HepG2 (cell line): ENCODE results near the gene IL6R. TPM values are rescaled to one million over a fixed set of nuclear protein-coding genes. Genes with fewer than 3 reads are reported as not detected.
A peak's percentile ranks its signal among the peaks of the same experiment; 100 is the strongest.

Experiments used
- HES4 ChIP-seq: sonication (generic); formaldehyde crosslinking; IDR thresholded peaks from 2 replicates; pipeline ENCODE4 v1.9.0; 2021; ENCODE audit warnings: mild to moderate bottlenecking, missing genetic modification reagents, borderline replicate concordance
- HOXD1 ChIP-seq: sonication (generic); formaldehyde crosslinking; IDR thresholded peaks from 2 replicates; pipeline ENCODE4 v1.5.0; 2020; ENCODE audit warnings: missing genetic modification reagents
- KAT2B ChIP-seq: fragments of 150-350 bp; IDR thresholded peaks from 2 replicates; pipeline ENCODE4 v1.6.1; 2014; ENCODE audit warnings: low read depth, low read length, borderline replicate concordance
- MTA1 ChIP-seq: sonication (generic); formaldehyde crosslinking; IDR thresholded peaks from 2 replicates; pipeline ENCODE4 v1.4.0; 2020; ENCODE audit warnings: missing genetic modification reagents, mild to moderate bottlenecking, borderline replicate concordance
- TRAFD1 ChIP-seq: sonication (generic); formaldehyde crosslinking; IDR thresholded peaks from 2 replicates; pipeline ENCODE4 v1.5.1; 2020; ENCODE audit warnings: missing genetic modification reagents, mild to moderate bottlenecking, borderline replicate concordance
- XBP1 ChIP-seq: sonication (generic); formaldehyde crosslinking; IDR thresholded peaks from 2 replicates; pipeline ENCODE4 v1.5.0; 2020; ENCODE audit warnings: missing genetic modification reagents
- ZBTB40 ChIP-seq, 2 experiments: fragments of 450-650 bp in 1 of 2; sonication (generic) in 1 of 2; formaldehyde crosslinking in 1 of 2; IDR thresholded peaks; 2 replicates each; pipeline versions ENCODE4 v1.6.1 to v1.8.0; 2016 to 2022; ENCODE audit warnings: antibody characterized with exemption in 1 of 2, mild to moderate bottlenecking in 1 of 2, missing genetic modification reagents in 1 of 2
- ZFP82 ChIP-seq: sonication (generic); formaldehyde crosslinking; IDR thresholded peaks from 2 replicates; pipeline ENCODE4 v1.5.1; 2020; ENCODE audit warnings: mild to moderate bottlenecking, missing genetic modification reagents, borderline replicate concordance
- ZNF512 ChIP-seq: sonication (generic); formaldehyde crosslinking; IDR thresholded peaks from 2 replicates; pipeline ENCODE4 v1.4.0; 2020; ENCODE audit warnings: mild to moderate bottlenecking, missing genetic modification reagents
- ZNF563 ChIP-seq: sonication (generic); formaldehyde crosslinking; IDR thresholded peaks from 2 replicates; pipeline ENCODE4 v1.8.0; 2022; ENCODE audit warnings: mild to moderate bottlenecking, moderate library complexity, missing genetic modification reagents
- ZNF704 ChIP-seq: sonication (generic); formaldehyde crosslinking; IDR thresholded peaks from 2 replicates; pipeline ENCODE4 v1.8.1; 2023; ENCODE audit warnings: mild to moderate bottlenecking, inconsistent platforms, moderate library complexity, missing genetic modification reagents, borderline replicate concordance
- polyA plus RNA-seq, 8 experiments: library from polyadenylated mRNA; depleted of rRNA in 3 of 8; stranded (reverse) in 7 of 8; unstranded in 1 of 8; fragments of >200 nt; fragmentation: Illumina TruSeq in 4 of 8; extraction: Trizol in 4 of 8; gene quantifications; 2 replicates each; pipeline versions ENCODE4 v1.2.1 to v1.2.3, GENCODE V29; 2011 to 2016; ENCODE audit warnings: low read depth in 4 of 8, missing spikeins in 1 of 8, mixed read lengths in 1 of 8; ENCODE audit not compliant: insufficient read depth in 1 of 8
- total RNA-seq, 5 experiments: library from RNA; depleted of rRNA; stranded (reverse); fragments of >200 nt; fragmentation: Illumina TruSeq; extraction: Trizol; gene quantifications; 2 replicates each; pipeline ENCODE4 v1.2.3, GENCODE V29; 2016; ENCODE audit warnings: low read depth in 1 of 5

IL6R gene
- total and polyA plus RNA-seq, 2 of the 13 experiments (the other 11 are each of a cell fraction or from before 2014, with no cell fraction given) = 5.0 to 24.5 TPM

GRCh38 chr1:154404984-154405746, at the start of gene IL6R (continued):
- 0 out of 2 replicates have a peak, but pooled peaks have one; percentile 7 for TF ChIP-seq ZNF704 (CRISPR knock-in tag)
- no peak for TF ChIP-seq KAT2B
- no peak for TF ChIP-seq ZBTB40 (IDR thresholded peaks at IDR 0.05)
- no peak for TF ChIP-seq ZBTB40 (CRISPR knock-in tag; IDR thresholded peaks at IDR 0.05)
- TF ChIP-seq ZNF563 = 0 out of 2 replicates have a peak, but pooled peaks have one; percentile 55
- peak; percentile 35; the same call in 1 of the 2 replicates for TF ChIP-seq HES4 (CRISPR knock-in tag)
- TF ChIP-seq ZNF512 (CRISPR knock-in tag) = no peak
- TF ChIP-seq XBP1 (CRISPR knock-in tag) = no peak
- peak; percentile 34; the same call in 1 of the 2 replicates for TF ChIP-seq HOXD1 (CRISPR knock-in tag)
- TF ChIP-seq TRAFD1 (CRISPR knock-in tag) = no peak
- TF ChIP-seq MTA1 = peak; percentile 40; the same call in 1 of the 2 replicates
- TF ChIP-seq ZFP82 (CRISPR knock-in tag) = no peak
